Measurements from ENCODE around the gene PLCB4.

Gene PLCB4

GRCh38 chr20:9092655-9093054, 23.8 kb downstream of the PLCB4 start:
- TF ChIP-seq, protein P1, sequence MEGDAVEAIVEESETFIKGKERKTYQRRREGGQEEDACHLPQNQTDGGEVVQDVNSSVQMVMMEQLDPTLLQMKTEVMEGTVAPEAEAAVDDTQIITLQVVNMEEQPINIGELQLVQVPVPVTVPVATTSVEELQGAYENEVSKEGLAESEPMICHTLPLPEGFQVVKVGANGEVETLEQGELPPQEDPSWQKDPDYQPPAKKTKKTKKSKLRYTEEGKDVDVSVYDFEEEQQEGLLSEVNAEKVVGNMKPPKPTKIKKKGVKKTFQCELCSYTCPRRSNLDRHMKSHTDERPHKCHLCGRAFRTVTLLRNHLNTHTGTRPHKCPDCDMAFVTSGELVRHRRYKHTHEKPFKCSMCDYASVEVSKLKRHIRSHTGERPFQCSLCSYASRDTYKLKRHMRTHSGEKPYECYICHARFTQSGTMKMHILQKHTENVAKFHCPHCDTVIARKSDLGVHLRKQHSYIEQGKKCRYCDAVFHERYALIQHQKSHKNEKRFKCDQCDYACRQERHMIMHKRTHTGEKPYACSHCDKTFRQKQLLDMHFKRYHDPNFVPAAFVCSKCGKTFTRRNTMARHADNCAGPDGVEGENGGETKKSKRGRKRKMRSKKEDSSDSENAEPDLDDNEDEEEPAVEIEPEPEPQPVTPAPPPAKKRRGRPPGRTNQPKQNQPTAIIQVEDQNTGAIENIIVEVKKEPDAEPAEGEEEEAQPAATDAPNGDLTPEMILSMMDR (IDR thresholded peaks at IDR 0.05; ENCODE audit: extremely low read depth, insufficient read depth, missing control alignments): no peak
- no peak for DNase-seq (ENCODE audit: low spot score)
- in situ Hi-C loops (cut with MboI; ENCODE audit: low pct_unique_long_range_greater_than_20kb, low sequenced_read_pairs, unreplicated experiment): no loop called here

- no peak for DNase-seq (ENCODE audit: low spot score)
- in situ Hi-C loops (cut with MboI; ENCODE audit: low pct_unique_long_range_greater_than_20kb, low sequenced_read_pairs, unreplicated experiment): no loop called here
- TF ChIP-seq, protein P1 (IDR thresholded peaks at IDR 0.05; ENCODE audit: extremely low read depth, insufficient read depth, missing control alignments): no peak
These were observed 24.5 kb downstream of the PLCB4 start for GRCh38 chr20:9093218-9093957.

DNA sequence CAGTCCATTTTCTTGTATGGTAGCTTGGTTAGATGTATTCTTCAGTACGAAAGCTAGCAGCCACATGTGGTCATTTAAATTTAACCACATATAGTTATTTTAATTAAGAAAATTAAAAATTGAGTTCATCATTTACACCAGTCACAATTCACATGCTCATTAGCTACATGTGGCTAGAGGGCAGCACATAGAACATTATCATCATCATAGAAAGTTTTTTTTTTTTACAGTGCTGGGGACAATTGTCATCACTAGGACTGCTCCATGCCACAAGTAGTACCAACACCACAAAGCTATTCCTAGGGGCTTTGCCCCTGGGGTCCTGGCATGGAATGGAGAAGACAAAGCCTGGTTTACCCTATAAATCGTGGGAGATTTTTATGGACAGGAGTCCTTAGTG, 30.5 kb downstream of the PLCB4 start:
- in situ Hi-C loops (cut with MboI; ENCODE audit: low pct_unique_long_range_greater_than_20kb, low sequenced_read_pairs, unreplicated experiment): no loop called here
- TF ChIP-seq, protein P1 (IDR thresholded peaks at IDR 0.05; ENCODE audit: extremely low read depth, insufficient read depth, missing control alignments): no peak
- DNase-seq (ENCODE audit: low spot score): no peak

GRCh38 chr20:9100691-9101090, 31.8 kb downstream of the PLCB4 start:
- in situ Hi-C loops (cut with MboI; ENCODE audit: low pct_unique_long_range_greater_than_20kb, low sequenced_read_pairs, unreplicated experiment): no loop called here
- TF ChIP-seq, protein P1 (IDR thresholded peaks at IDR 0.05; ENCODE audit: extremely low read depth, insufficient read depth, missing control alignments): no peak
- DNase-seq (ENCODE audit: low spot score): no peak

DNA sequence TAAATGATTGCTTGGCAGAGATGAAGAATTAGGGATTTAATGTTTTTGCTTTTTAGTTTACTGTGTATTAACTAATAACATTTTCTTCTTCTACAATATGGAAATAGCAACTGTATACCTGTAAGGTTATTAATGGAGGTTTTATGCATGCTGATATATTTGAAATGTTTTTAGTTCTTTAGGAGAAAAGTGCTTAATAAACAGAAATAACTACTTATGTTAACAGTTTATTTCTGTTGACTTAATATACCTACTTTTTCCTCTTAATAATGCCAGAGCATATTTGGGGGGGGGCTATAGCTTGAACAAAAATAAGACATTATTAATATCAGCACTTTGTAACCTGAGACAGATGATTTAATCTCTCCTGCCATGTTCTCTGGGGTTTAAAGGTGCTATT, 33.6 kb downstream of the PLCB4 start:
- TF ChIP-seq, protein P1 (IDR thresholded peaks at IDR 0.05; ENCODE audit: extremely low read depth, insufficient read depth, missing control alignments): no peak
- no peak for DNase-seq (ENCODE audit: low spot score)
- in situ Hi-C loops (cut with MboI; ENCODE audit: low pct_unique_long_range_greater_than_20kb, low sequenced_read_pairs, unreplicated experiment): no loop called here

- in situ Hi-C loops (cut with MboI; ENCODE audit: low pct_unique_long_range_greater_than_20kb, low sequenced_read_pairs, unreplicated experiment): no loop called here
- TF ChIP-seq, protein P1 (IDR thresholded peaks at IDR 0.05; ENCODE audit: extremely low read depth, insufficient read depth, missing control alignments): no peak
- no peak for DNase-seq (ENCODE audit: low spot score)
These were observed 35.1 kb downstream of the PLCB4 start for GRCh38 chr20:9103955-9104354.

Measured in GM13977 (cell line).